NCI-H2029 treated with DMSO at 0.1 percent for 48 hours (cell line): ENCODE results near the gene IL17A.

ENCODE experiments used
- DNase-seq: peaks from one replicate; lab custom pipeline; 2025; lab: John Stamatoyannopoulos, UW

The IL17A gene

GRCh38 chr6:52186075-52186474 lies at the start of gene IL17A:
Gene IL17A, plus strand, starts transcription at chr6:52186375. Its CDS starts 57 bp downstream, at chr6:52186432.
- no peak for DNase-seq

GRCh38 chr6:52136934-52137467 lies 49.2 kb upstream of the IL17A start:
- no peak for DNase-seq

GRCh38 chr6:52138284-52138683 lies 47.9 kb upstream of the IL17A start:
- no peak for DNase-seq

- no peak for DNase-seq
Measured at GRCh38 chr6:52139985-52140680, 46.0 kb upstream of the IL17A start.

GRCh38 chr6:52141596-52141995 lies 44.6 kb upstream of the IL17A start:
- no peak for DNase-seq

GRCh38 chr6:52142556-52142955 lies 43.6 kb upstream of the IL17A start:
- DNase-seq, result no peak

- no peak for DNase-seq
Measured at GRCh38 chr6:52143551-52143950, 42.6 kb upstream of the IL17A start.

GRCh38 chr6:52144196-52145076 lies 41.7 kb upstream of the IL17A start:
- no peak for DNase-seq

GRCh38 chr6:52146851-52147445 lies 39.2 kb upstream of the IL17A start:
- no peak for DNase-seq

- no peak for DNase-seq
Measured at GRCh38 chr6:52149076-52149475, 37.1 kb upstream of the IL17A start.

GRCh38 chr6:52149949-52150348 lies 36.2 kb upstream of the IL17A start:
- DNase-seq, result no peak

GRCh38 chr6:52152070-52152423 lies 34.1 kb upstream of the IL17A start:
- no peak for DNase-seq

- no peak for DNase-seq
Measured at GRCh38 chr6:52152711-52153160, 33.4 kb upstream of the IL17A start.

GRCh38 chr6:52154381-52154780 lies 31.8 kb upstream of the IL17A start:
- DNase-seq, result no peak

GRCh38 chr6:52155791-52156576 lies 30.2 kb upstream of the IL17A start:
- no peak for DNase-seq

- DNase-seq, result no peak
Measured at GRCh38 chr6:52157301-52157941, 28.8 kb upstream of the IL17A start.

GRCh38 chr6:52160472-52161104 lies 25.6 kb upstream of the IL17A start:
- DNase-seq, result no peak

- DNase-seq, result no peak
Measured at GRCh38 chr6:52161689-52162438, 24.3 kb upstream of the IL17A start.

GRCh38 chr6:52162940-52163908 lies 23.0 kb upstream of the IL17A start:
- DNase-seq, result peak; percentile 56
